ENCODE data around the gene SSH2. TPM values are rescaled to one million over a fixed set of nuclear protein-coding genes. Genes with fewer than 3 reads are reported as not detected.

Gene SSH2
- total RNA-seq, 5 donors from 2014 or later (not counting 1 experiment from before 2014, with no cell fraction given), result 76.2 to 115 (median 82.7) TPM

GRCh38 chr17:29839656-29840055, 90.4 kb downstream of the SSH2 start:
- H3K36me3 ChIP-seq (ENCODE audit: control insufficient read depth in 2 of 2, extremely low read depth in 1 of 2, insufficient read depth in 1 of 2, low read length in 1 of 2), result peaks cover 0 to 8% of the 10 kb centered on the region in 2 donors
- DNase-seq, result no peak
- H3K36me3 Mint-ChIP-seq, result peaks cover 16% of the 10 kb centered on the region
- H3K4me3 ChIP-seq (ENCODE audit: control insufficient read depth in 1 of 2, extremely low read depth in 1 of 2, low read length in 1 of 2), result no peak overlapping the region
- ATAC-seq (replicated peaks in 1 of 4), result no peak
- H3K27ac ChIP-seq (ENCODE audit: low read length), result no peak overlapping the region
- peaks cover 0 to 2% (median 0%) of the 10 kb centered on the region in 3 donors for H3K4me1 Mint-ChIP-seq
- ChIA-PET POLR2A (no interaction called here), CTCF (interaction anchor here in 1 of 2 donors (1.2 kb wide), 1 partner anchor 14 kb away, joined by 3 read pairs; no protein-coding TSS in a partner anchor)
- no CpG with 5 or more reads among the region's 1 CpG for WGBS (ENCODE audit: insufficient coverage)
- H3K27me3 ChIP-seq (replicated peaks in 1 of 2; ENCODE audit: control insufficient read depth in 2 of 2, extremely low read depth in 1 of 2, insufficient read depth in 2 of 2, low read length in 1 of 2), result no peaks in the 10 kb centered on the region
- no peaks in the 10 kb centered on the region for H3K9me3 ChIP-seq
- no peaks in the 10 kb centered on the region for H3K9me3 Mint-ChIP-seq
- H3K4me3 Mint-ChIP-seq, result no peak overlapping the region
- no peak overlapping the region for H3K27ac Mint-ChIP-seq
- H3K4me1 ChIP-seq (ENCODE audit: control insufficient read depth in 1 of 2, extremely low read depth in 1 of 2, insufficient read depth in 2 of 2, low read length in 2 of 2), result no peaks in the 10 kb centered on the region
- no peaks in the 10 kb centered on the region for H3K27me3 Mint-ChIP-seq

- no peak overlapping the region for H3K27ac Mint-ChIP-seq
- Histone ChIP-seq H3K27ac (ENCODE audit: low read length) (no peak overlapping the region), H3K9me3 (no peaks in the 10 kb centered on the region), H3K4me1 (ENCODE audit: control insufficient read depth in 1 of 2, extremely low read depth in 1 of 2, insufficient read depth in 2 of 2, low read length in 2 of 2) (no peaks in the 10 kb centered on the region), H3K27me3 (replicated peaks in 1 of 2; ENCODE audit: control insufficient read depth in 2 of 2, extremely low read depth in 1 of 2, insufficient read depth in 2 of 2, low read length in 1 of 2) (no peaks in the 10 kb centered on the region), H3K36me3 (ENCODE audit: control insufficient read depth in 2 of 2, extremely low read depth in 1 of 2, insufficient read depth in 1 of 2, low read length in 1 of 2) (peaks cover 0 to 8% of the 10 kb centered on the region in 2 donors), H3K4me3 (ENCODE audit: control insufficient read depth in 1 of 2, extremely low read depth in 1 of 2, low read length in 1 of 2) (no peak overlapping the region)
- CTCF ChIA-PET, result no interaction called here
- no peaks in the 10 kb centered on the region for H3K27me3 Mint-ChIP-seq
- no peaks in the 10 kb centered on the region for H3K4me1 Mint-ChIP-seq
- no peak for ATAC-seq (replicated peaks in 1 of 4)
- WGBS (ENCODE audit: insufficient coverage), result 96% methylated on average over 6 of the region's 6 CpGs
- peaks cover 17% of the 10 kb centered on the region for H3K36me3 Mint-ChIP-seq
- no peak for DNase-seq
- no peaks in the 10 kb centered on the region for H3K9me3 Mint-ChIP-seq
- POLR2A ChIA-PET, result no interaction called here
- H3K4me3 Mint-ChIP-seq, result no peak overlapping the region
Observed at GRCh38 chr17:29838961-29839360, 91.1 kb downstream of the SSH2 start.

- ChIA-PET CTCF (no interaction called here), POLR2A (no interaction called here)
- no peak overlapping the region for H3K27ac Mint-ChIP-seq
- no peak for DNase-seq
- 95% methylated on average over 7 of the region's 7 CpGs for WGBS (ENCODE audit: insufficient coverage)
- H3K36me3 ChIP-seq (ENCODE audit: control insufficient read depth in 2 of 2, extremely low read depth in 1 of 2, insufficient read depth in 1 of 2, low read length in 1 of 2), result peaks cover 0 to 8% of the 10 kb centered on the region in 2 donors
- no peaks in the 10 kb centered on the region for H3K27me3 Mint-ChIP-seq
- no peaks in the 10 kb centered on the region for H3K9me3 ChIP-seq
- H3K4me3 Mint-ChIP-seq, result no peak overlapping the region
- H3K27me3 ChIP-seq (replicated peaks in 1 of 2; ENCODE audit: control insufficient read depth in 2 of 2, extremely low read depth in 1 of 2, insufficient read depth in 2 of 2, low read length in 1 of 2), result no peaks in the 10 kb centered on the region
- H3K4me3 ChIP-seq (ENCODE audit: control insufficient read depth in 1 of 2, extremely low read depth in 1 of 2, low read length in 1 of 2), result no peak overlapping the region
- peaks cover 15% of the 10 kb centered on the region for H3K36me3 Mint-ChIP-seq
- no peaks in the 10 kb centered on the region for H3K4me1 ChIP-seq (ENCODE audit: control insufficient read depth in 1 of 2, extremely low read depth in 1 of 2, insufficient read depth in 2 of 2, low read length in 2 of 2)
- ATAC-seq (replicated peaks in 1 of 4), result no peak
- H3K4me1 Mint-ChIP-seq, result no peaks in the 10 kb centered on the region
- no peaks in the 10 kb centered on the region for H3K9me3 Mint-ChIP-seq
- no peak overlapping the region for H3K27ac ChIP-seq (ENCODE audit: low read length)
Observed at GRCh38 chr17:29837531-29837930, 92.5 kb downstream of the SSH2 start.

- CTCF ChIA-PET, result no interaction called here
- H3K4me1 ChIP-seq (ENCODE audit: control insufficient read depth in 1 of 2, extremely low read depth in 1 of 2, insufficient read depth in 2 of 2, low read length in 2 of 2), result no peaks in the 10 kb centered on the region
- H3K4me3 ChIP-seq (ENCODE audit: control insufficient read depth in 1 of 2, extremely low read depth in 1 of 2, low read length in 1 of 2), result no peak overlapping the region
- ATAC-seq (replicated peaks in 1 of 4), result no peak
- H3K9me3 Mint-ChIP-seq, result no peaks in the 10 kb centered on the region
- no peak overlapping the region for H3K4me3 Mint-ChIP-seq
- POLR2A ChIA-PET, result interaction anchor here (0.6 to 0.7 kb wide), 2 partner anchors 13 to 76 kb away, joined by 3 to 6 read pairs; no protein-coding TSS in a partner anchor
- no peaks in the 10 kb centered on the region for H3K27me3 ChIP-seq (replicated peaks in 1 of 2; ENCODE audit: control insufficient read depth in 2 of 2, extremely low read depth in 1 of 2, insufficient read depth in 2 of 2, low read length in 1 of 2)
- peaks cover 15% of the 10 kb centered on the region for H3K36me3 Mint-ChIP-seq
- no peak overlapping the region for H3K27ac ChIP-seq (ENCODE audit: low read length)
- no peak for DNase-seq
- H3K36me3 ChIP-seq (ENCODE audit: control insufficient read depth in 2 of 2, extremely low read depth in 1 of 2, insufficient read depth in 1 of 2, low read length in 1 of 2), result peaks cover 0 to 8% of the 10 kb centered on the region in 2 donors
- no peaks in the 10 kb centered on the region for H3K27me3 Mint-ChIP-seq
- H3K4me1 Mint-ChIP-seq, result peaks cover 0 to 3% (median 0%) of the 10 kb centered on the region in 3 donors
- H3K9me3 ChIP-seq, result no peaks in the 10 kb centered on the region
- 83% methylated on average over 1 of the region's 5 CpGs for WGBS (ENCODE audit: insufficient coverage)
- H3K27ac Mint-ChIP-seq, result no peak overlapping the region
Observed at GRCh38 chr17:29836643-29837042, 93.4 kb downstream of the SSH2 start.

GRCh38 chr17:29835435-29836351, 94.3 kb downstream of the SSH2 start:
- H3K4me3 Mint-ChIP-seq, result no peak overlapping the region
- ChIA-PET CTCF (interaction anchor here in 1 of 2 donors (0.7 kb wide), 1 partner anchor 95 kb away, joined by 3 read pairs; no protein-coding TSS in a partner anchor), POLR2A (no interaction called here)
- H3K4me1 Mint-ChIP-seq, result peaks cover 7 to 8% (median 8%) of the 10 kb centered on the region in 3 donors
- Histone ChIP-seq H3K9me3 (no peaks in the 10 kb centered on the region), H3K4me1 (ENCODE audit: control insufficient read depth in 1 of 2, extremely low read depth in 1 of 2, insufficient read depth in 2 of 2, low read length in 2 of 2) (peaks cover 0 to 7% of the 10 kb centered on the region in 2 experiments), H3K27me3 (replicated peaks in 1 of 2; ENCODE audit: control insufficient read depth in 2 of 2, extremely low read depth in 1 of 2, insufficient read depth in 2 of 2, low read length in 1 of 2) (no peaks in the 10 kb centered on the region), H3K27ac (ENCODE audit: low read length) (no peak overlapping the region), H3K36me3 (ENCODE audit: control insufficient read depth in 2 of 2, extremely low read depth in 1 of 2, insufficient read depth in 1 of 2, low read length in 1 of 2) (peaks cover 0 to 8% of the 10 kb centered on the region in 2 donors), H3K4me3 (ENCODE audit: control insufficient read depth in 1 of 2, extremely low read depth in 1 of 2, low read length in 1 of 2) (no peak overlapping the region)
- ATAC-seq (replicated peaks in 1 of 4) (no peak), DNase-seq (no peak)
- no peak overlapping the region for H3K27ac Mint-ChIP-seq
- no peaks in the 10 kb centered on the region for H3K9me3 Mint-ChIP-seq
- H3K27me3 Mint-ChIP-seq, result no peaks in the 10 kb centered on the region
- H3K36me3 Mint-ChIP-seq, result peaks cover 12% of the 10 kb centered on the region
- WGBS (ENCODE audit: insufficient coverage), result 80% methylated on average over 1 of the region's 10 CpGs

GRCh38 chr17:29833801-29834200, 96.2 kb downstream of the SSH2 start:
- no peak for ATAC-seq (replicated peaks in 1 of 4)
- peaks cover 9% of the 10 kb centered on the region for H3K36me3 Mint-ChIP-seq
- DNase-seq, result no peak
- H3K4me3 Mint-ChIP-seq, result no peak overlapping the region
- WGBS (ENCODE audit: insufficient coverage), result no CpG with 5 or more reads among the region's 1 CpG
- Histone ChIP-seq H3K9me3 (no peaks in the 10 kb centered on the region), H3K4me3 (ENCODE audit: control insufficient read depth in 1 of 2, extremely low read depth in 1 of 2, low read length in 1 of 2) (no peak overlapping the region), H3K27ac (ENCODE audit: low read length) (no peak overlapping the region), H3K4me1 (ENCODE audit: control insufficient read depth in 1 of 2, extremely low read depth in 1 of 2, insufficient read depth in 2 of 2, low read length in 2 of 2) (peaks cover 0 to 14% of the 10 kb centered on the region in 2 experiments), H3K27me3 (replicated peaks in 1 of 2; ENCODE audit: control insufficient read depth in 2 of 2, extremely low read depth in 1 of 2, insufficient read depth in 2 of 2, low read length in 1 of 2) (no peaks in the 10 kb centered on the region), H3K36me3 (ENCODE audit: control insufficient read depth in 2 of 2, extremely low read depth in 1 of 2, insufficient read depth in 1 of 2, low read length in 1 of 2) (peaks cover 0 to 8% of the 10 kb centered on the region in 2 donors)
- CTCF ChIA-PET, result no interaction called here
- no peaks in the 10 kb centered on the region for H3K27me3 Mint-ChIP-seq
- peaks cover 22 to 26% (median 23%) of the 10 kb centered on the region in 3 donors for H3K4me1 Mint-ChIP-seq
- no peak overlapping the region for H3K27ac Mint-ChIP-seq
- POLR2A ChIA-PET, result no interaction called here
- no peaks in the 10 kb centered on the region for H3K9me3 Mint-ChIP-seq
